Gastrocnemius medialis (tissue), 4 donors: ENCODE data around the gene STPG3.

Experiments used
- POLR2A ChIP-seq, 2 donors: fragments of 450-650 bp; IDR thresholded peaks; one replicate each; pipeline ENCODE4 v1.6.1; 2017; ENCODE audit warnings: antibody characterized with exemption in 2 of 2, mild to moderate bottlenecking in 2 of 2, moderate library complexity in 2 of 2
- TF ChIP-seq, protein P1 (sequence below), 5 experiments: fragments of 450-650 bp in 3 of 5; fragments of 200-600 bp in 2 of 5; sonication (generic) in 2 of 5; IDR thresholded peaks in 4 of 5; conservative IDR thresholded peaks in 1 of 5; 1 replicate in 4 of 5; 2 replicates in 1 of 5; pipeline ENCODE4 v1.5.1; 2016 to 2019; ENCODE audit warnings: antibody characterized with exemption in 5 of 5, mild to moderate bottlenecking in 3 of 5, moderate library complexity in 3 of 5

DNA sequence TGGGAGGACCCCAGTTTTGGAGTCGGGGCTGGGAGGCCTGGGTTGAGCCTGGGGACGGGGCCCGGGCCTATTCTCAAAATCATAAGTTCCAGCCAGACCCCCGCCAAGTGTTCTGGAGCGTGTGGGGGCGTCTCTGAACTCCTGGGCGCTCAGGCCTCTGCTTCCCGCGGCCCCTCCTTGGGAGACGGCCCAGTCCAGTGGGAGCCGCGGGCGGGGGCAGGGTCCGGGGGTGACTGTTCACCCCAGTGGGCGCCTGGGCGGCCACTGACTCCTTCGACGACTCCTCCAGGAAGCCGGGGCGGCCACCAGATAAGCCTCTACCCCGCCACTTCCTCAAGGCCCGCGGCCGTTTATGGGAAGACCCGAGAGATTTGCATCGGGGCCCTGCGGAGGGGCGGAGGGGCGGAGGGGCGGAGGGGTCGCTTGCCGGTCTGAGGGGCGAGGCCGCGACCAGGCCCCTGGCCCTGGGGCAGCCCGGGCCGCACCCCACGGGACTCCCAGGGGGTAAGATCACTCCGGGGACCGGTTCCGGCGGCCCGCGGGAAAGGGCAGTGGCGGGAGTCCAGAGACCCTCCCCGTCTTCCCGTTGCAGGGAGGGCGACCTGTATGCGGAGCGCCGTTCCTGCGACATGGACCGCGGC is 27.1 kb downstream of the STPG3 start:
- TF ChIP-seq, protein P1, sequence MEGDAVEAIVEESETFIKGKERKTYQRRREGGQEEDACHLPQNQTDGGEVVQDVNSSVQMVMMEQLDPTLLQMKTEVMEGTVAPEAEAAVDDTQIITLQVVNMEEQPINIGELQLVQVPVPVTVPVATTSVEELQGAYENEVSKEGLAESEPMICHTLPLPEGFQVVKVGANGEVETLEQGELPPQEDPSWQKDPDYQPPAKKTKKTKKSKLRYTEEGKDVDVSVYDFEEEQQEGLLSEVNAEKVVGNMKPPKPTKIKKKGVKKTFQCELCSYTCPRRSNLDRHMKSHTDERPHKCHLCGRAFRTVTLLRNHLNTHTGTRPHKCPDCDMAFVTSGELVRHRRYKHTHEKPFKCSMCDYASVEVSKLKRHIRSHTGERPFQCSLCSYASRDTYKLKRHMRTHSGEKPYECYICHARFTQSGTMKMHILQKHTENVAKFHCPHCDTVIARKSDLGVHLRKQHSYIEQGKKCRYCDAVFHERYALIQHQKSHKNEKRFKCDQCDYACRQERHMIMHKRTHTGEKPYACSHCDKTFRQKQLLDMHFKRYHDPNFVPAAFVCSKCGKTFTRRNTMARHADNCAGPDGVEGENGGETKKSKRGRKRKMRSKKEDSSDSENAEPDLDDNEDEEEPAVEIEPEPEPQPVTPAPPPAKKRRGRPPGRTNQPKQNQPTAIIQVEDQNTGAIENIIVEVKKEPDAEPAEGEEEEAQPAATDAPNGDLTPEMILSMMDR (IDR thresholded peaks at IDR 0.05 in 4 of 5, conservative IDR thresholded peaks at IDR 0.05 in 1 of 5) = no peak
- no peak for TF ChIP-seq POLR2A (IDR thresholded peaks at IDR 0.05)
